ENCODE measurements around the gene DHRSX. TPM values are rescaled to one million over a fixed set of nuclear protein-coding genes. Genes with fewer than 3 reads are reported as not detected.
"Not testable (repeated sequence)": the region's sequence is repeated elsewhere in the genome, so short reads cannot be mapped to it uniquely, and the experiment has no call there.

The DHRSX gene
- total RNA-seq, 1 donor from 2014 or later: 19.0 TPM

GRCh38 chrX:2484721-2485648 is 15.8 kb downstream of the DHRSX start:
- FAIRE-seq: peak; percentile 7
- DNase-seq (ENCODE audit: low read depth): peak; percentile 30
- H3K4me3 ChIP-seq (ENCODE audit: low read depth, low read length): no peak overlapping the region

GRCh38 chrX:2484256-2484655 is 16.5 kb downstream of the DHRSX start:
- H3K27me3 ChIP-seq (ENCODE audit: control insufficient read depth, insufficient read depth, low read length): no peaks in the 10 kb centered on the region
- no peak for TF ChIP-seq CTCF (IDR thresholded peaks at IDR 0.05; ENCODE audit: insufficient read depth, low read length, severe bottlenecking)
- H3K4me3 ChIP-seq (ENCODE audit: low read depth, low read length): no peak overlapping the region
- H3K36me3 ChIP-seq (ENCODE audit: control insufficient read depth, insufficient read depth, low read length): peaks cover 4% of the 10 kb centered on the region
- FAIRE-seq (no peak), DNase-seq (ENCODE audit: low read depth) (no peak)

More at GRCh38 chrX:2484721-2485648, 15.8 kb downstream of the DHRSX start:
- TF ChIP-seq CTCF (IDR thresholded peaks at IDR 0.05; ENCODE audit: insufficient read depth, low read length, severe bottlenecking): no peak
- H3K27me3 ChIP-seq (ENCODE audit: control insufficient read depth, insufficient read depth, low read length): no peaks in the 10 kb centered on the region
- peaks cover 10% of the 10 kb centered on the region for H3K36me3 ChIP-seq (ENCODE audit: control insufficient read depth, insufficient read depth, low read length)

- FAIRE-seq: no peak
- peaks cover 2% of the 10 kb centered on the region for H3K36me3 ChIP-seq (ENCODE audit: control insufficient read depth, insufficient read depth, low read length)
- H3K4me3 ChIP-seq (ENCODE audit: low read depth, low read length): no peak overlapping the region
- TF ChIP-seq CTCF (IDR thresholded peaks at IDR 0.05; ENCODE audit: insufficient read depth, low read length, severe bottlenecking): no peak
- DNase-seq (ENCODE audit: low read depth): no peak
- H3K27me3 ChIP-seq (ENCODE audit: control insufficient read depth, insufficient read depth, low read length): no peaks in the 10 kb centered on the region
Observed at GRCh38 chrX:2483398-2484060, 17.2 kb downstream of the DHRSX start.

GRCh38 chrX:2481597-2481996 is 19.2 kb downstream of the DHRSX start:
- not testable (repeated sequence) for DNase-seq (ENCODE audit: low read depth); FAIRE-seq; H3K4me3 ChIP-seq (ENCODE audit: low read depth, low read length); H3K27me3 ChIP-seq (ENCODE audit: control insufficient read depth, insufficient read depth, low read length); H3K36me3 ChIP-seq (ENCODE audit: control insufficient read depth, insufficient read depth, low read length)

GRCh38 chrX:2479982-2480381 is 20.8 kb downstream of the DHRSX start:
- not testable (repeated sequence) for H3K27me3 ChIP-seq (ENCODE audit: control insufficient read depth, insufficient read depth, low read length); DNase-seq (ENCODE audit: low read depth); FAIRE-seq; H3K4me3 ChIP-seq (ENCODE audit: low read depth, low read length); H3K36me3 ChIP-seq (ENCODE audit: control insufficient read depth, insufficient read depth, low read length)

- FAIRE-seq (no peak), DNase-seq (ENCODE audit: low read depth) (no peak)
- H3K27me3 ChIP-seq (ENCODE audit: control insufficient read depth, insufficient read depth, low read length): no peaks in the 10 kb centered on the region
- H3K4me3 ChIP-seq (ENCODE audit: low read depth, low read length): no peak overlapping the region
- TF ChIP-seq CTCF (IDR thresholded peaks at IDR 0.05; ENCODE audit: insufficient read depth, low read length, severe bottlenecking): no peak
- no peaks in the 10 kb centered on the region for H3K36me3 ChIP-seq (ENCODE audit: control insufficient read depth, insufficient read depth, low read length)
Observed at GRCh38 chrX:2479420-2479780, 21.4 kb downstream of the DHRSX start.
